GM18909 (cell line): ENCODE measurements around the gene FTCD.
"Not testable (repeated sequence)": the region's sequence is repeated elsewhere in the genome, so short reads cannot be mapped to it uniquely, and the experiment has no call there.

Source experiments
- ATAC-seq: cut with Tn5 transposase; IDR thresholded peaks from one replicate; pipeline ENCODE4 v1.9.1; 2021; ENCODE audit warnings: mild to moderate bottlenecking; ENCODE audit not compliant: unreplicated experiment, poor library complexity

FTCD gene

DNA sequence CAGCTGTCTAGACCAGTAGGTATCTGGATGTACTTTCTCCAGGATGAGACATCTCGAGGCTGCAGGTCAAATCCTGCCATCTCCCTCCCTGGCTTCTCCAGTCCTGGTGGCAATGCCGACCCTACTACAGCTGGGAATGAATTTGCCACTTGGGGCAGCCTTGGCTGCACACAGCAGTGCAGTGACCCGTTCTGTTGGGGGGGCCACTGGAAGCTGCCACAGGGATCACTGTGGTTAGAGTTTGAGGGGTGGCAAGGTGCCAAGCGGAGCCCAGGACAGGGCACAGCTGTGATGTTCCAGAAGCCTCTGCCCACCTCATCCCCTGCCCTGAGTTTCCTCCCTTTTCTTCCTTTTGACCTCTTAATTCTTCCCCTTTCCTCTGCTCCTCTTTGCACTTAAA, 40.4 kb downstream of the FTCD start:
- no peak for ATAC-seq

DNA sequence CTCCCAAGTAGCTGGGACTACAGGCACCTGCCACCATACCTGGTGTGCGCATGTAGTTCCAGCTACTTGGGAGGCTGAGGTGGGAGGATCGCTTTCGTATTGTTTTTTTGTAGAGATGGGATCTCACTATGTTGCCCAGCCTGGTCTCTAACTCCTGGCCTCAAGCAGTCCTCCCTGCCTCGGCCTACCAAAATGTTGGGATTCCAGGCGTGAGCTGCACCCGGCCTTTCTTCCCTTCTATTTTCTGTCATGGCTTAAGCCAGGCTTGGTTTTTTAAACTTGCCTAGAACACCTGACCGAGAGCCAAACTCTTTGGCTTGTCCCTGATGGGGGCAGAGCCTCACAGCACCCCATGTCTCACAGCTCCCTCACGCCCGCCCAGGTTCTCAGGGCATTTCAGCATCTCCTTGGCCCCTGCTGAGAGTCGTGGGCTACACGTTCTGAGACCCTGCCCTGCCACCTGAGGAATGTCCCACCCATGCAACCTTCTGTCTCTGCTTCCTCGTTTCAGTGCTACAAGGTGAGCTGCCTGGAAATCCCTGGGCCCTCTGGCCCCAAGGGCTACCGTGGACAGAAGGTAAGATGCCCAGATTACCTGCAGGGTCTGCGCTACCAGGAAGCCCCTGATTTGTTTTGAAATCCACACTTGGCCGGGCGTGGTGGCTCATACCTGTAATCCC, 41.7 kb downstream of the FTCD start:
- no peak for ATAC-seq

DNA sequence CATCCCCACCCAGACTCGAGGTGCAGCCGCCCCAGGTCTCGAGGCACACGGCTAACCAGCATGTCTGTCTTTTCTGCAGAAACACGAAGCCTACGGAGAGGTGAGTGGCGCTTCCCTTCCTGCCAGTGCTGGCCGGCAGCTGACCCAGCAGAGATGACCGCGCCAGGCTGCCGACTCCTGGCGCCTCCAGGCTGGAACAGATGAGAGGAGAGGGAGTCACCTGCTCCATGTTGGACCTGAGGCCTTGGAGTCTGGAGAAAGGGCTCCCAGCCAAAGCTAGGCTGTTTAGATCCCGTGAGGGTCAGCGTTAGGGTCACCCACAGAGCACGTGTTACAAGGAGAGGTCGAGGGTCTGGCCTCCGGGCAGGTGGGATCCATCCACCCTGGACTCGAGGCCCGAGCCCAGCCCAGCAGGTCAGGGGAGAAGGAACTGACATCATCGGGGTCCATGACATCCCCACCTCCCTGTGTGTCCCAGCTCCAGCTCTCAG, 42.6 kb downstream of the FTCD start:
- ATAC-seq, result no peak

DNA sequence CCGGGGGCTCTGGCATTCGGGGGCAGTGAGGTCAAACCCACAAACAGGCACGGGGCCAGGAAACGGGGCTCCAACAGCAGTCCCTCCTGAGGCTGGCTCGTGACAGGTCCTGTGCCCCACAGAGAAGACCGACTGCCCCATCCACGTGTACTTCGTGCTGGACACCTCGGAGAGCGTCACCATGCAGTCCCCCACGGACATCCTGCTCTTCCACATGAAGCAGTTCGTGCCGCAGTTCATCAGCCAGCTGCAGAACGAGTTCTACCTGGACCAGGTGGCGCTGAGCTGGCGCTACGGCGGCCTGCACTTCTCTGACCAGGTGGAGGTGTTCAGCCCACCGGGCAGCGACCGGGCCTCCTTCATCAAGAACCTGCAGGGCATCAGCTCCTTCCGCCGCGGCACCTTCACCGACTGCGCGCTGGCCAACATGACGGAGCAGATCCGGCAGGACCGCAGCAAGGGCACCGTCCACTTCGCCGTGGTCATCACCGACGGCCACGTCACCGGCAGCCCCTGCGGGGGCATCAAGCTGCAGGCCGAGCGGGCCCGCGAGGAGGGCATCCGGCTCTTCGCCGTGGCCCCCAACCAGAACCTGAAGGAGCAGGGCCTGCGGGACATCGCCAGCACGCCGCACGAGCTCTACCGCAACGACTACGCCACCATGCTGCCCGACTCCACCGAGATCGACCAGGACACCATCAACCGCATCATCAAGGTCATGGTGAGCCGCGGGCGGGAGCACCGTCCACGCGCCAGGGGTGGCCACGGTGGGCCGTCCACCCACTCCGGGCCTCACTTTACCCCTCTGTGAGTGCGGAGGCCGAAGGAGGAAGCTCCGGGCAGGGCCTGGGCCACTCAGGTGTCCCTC, 43.3 kb downstream of the FTCD start:
- no peak for ATAC-seq

DNA sequence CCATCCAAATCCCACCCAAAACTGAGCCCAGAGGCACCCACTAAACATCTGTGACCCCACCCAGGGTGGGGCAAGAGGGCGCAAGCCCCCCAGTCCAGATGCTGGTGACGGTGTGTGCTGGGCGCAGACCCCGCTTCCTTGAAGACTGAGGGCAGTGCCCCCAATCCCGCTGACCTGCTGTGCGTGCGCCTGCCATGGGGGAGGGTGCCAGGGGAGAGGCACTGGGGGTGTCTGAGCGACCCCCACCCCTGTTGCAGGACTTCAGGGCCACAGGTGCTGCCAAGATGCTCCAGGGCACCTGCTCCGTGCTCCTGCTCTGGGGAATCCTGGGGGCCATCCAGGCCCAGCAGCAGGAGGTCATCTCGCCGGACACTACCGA, 44.2 kb downstream of the FTCD start:
- no peak for ATAC-seq

DNA sequence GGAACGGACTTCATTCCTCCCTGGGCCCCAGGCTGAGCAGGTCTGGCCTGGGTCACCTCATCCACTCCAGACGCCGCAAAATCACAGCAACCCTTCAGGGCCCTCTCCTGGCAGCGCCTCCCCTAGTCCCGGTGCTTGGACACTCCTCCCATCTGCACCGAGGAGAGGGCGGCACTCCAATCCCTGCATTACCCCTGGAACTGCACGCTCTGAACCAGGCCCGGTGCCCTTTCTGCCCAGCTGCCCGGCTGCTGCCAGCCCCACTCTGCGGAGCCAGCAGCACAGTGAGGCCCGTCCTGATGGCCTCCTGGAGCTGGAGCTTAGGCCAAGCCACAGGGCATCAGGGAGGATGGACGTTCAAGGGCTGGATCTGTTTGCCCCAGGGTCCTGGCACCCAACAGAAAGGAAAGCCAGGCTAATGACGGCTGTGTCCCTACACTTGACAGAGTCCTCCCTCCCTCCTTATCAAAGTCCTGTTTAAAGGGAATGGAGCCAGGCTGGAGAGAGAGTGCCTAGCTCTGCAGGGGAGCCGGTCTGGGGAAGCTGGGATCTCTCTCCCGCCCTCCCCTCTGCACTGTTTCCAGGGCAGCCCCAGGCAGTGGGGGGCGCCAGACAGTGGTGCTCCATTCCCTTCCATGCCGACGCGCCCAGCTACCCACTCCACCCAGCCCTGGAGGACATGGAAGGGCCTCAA, 44.7 kb downstream of the FTCD start:
- no peak for ATAC-seq

DNA sequence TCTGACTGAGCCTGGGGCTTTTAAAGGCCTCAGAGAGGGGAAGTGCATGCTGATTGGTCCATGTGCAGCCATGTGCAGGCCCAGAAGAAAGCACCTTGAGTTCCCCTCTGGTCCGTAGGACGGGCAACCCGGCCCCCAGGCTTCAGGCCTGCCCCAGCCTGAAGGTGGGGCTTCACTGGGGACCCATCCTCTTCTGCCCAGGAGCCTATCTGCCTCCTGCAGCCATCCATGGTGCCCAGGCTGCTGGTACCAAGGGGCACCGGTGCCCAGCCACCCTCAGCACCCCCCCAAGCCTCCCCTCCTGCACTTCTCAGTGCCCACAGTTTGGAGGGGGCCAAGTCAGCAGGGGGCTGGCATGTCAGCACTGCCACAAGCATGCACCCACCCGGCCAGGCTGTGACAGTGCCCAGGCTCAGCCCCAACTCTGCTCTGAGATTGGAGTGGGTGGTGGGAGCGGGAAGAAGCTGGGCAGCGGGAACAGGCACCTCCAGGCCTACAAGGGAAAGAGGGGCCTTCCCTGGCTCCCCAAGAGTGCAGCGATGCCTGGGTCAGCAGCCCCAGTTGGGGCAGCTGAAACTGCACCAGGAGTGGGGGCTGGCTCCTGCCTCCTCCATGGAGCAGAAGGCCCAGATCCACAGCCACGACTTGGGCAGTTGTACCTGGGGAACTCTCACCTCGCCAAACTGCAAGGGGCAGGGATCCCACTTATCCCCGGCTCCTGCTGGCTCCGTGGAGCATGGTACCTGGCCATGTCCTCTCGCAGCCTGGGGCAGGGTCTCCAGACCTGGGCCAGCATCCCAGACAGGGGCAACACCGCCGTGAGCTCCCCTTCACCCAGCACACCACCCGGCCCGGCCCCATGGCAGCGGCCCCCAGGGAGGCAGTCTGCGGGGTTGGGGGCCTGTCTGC, 45.8 kb downstream of the FTCD start:
- no peak for ATAC-seq

DNA sequence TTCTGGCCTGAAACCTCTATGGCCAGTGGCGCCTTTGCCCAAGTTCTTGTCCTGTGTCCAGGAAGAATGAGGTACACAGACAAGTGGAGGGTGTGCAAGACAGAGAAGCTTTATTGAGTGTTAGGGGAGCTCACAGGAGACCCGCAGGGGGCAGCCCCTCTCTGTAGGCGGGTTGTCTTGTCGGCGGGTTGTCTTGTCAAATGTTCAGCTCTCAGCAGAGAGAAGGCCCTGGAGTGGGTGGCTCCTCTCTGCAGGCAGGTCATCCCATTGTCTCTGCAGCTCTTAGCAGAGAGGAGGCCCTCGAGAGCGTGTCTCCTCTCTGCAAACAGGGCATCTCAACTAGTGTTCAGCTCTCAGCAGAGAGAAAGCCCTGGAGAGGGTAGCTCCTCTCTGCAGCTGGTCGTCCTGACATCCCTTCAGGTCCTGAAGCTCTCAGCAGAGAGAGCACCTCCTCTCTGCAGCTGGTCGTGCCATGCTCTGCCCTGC, 46.5 kb downstream of the FTCD start:
- ATAC-seq, result no peak

DNA sequence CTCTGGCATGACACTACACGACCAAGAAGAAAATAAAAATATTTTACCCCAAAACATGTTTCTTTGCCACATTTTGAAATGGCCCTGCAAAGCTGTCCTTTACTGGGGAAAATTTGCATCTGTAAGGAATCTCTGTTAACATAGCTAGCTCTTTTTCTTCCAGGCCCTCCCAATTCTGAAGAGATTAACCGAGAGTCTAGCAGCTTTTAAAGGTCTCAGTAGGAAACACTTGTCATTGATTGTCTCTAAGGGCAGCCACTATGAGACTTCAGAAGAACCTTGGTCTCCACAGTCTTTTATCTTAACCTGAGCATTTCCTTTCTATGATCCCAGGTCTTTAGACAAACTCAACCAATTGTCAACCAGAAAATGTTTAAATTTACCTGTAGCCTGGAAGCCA, 48.0 kb downstream of the FTCD start:
- not testable (repeated sequence) for ATAC-seq

DNA sequence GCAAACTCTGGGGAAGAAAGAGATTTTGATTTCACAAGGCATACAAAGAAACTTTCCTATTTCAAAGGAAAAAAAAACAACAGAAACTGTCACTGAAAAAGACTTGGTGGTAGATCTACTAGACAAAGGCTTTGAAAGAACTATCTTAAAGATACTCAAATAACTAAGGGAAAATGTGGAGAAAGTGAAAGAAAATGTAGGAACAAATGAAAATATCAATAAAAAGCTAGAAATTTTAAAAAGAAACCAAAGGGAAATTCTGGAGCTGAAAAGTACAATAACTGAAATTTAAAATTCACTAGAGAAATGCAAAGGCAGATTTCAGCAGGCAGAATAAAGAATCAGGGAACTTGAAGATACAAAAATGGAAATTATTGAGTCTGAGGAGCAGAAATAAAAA, 51.3 kb downstream of the FTCD start:
- no peak for ATAC-seq

DNA sequence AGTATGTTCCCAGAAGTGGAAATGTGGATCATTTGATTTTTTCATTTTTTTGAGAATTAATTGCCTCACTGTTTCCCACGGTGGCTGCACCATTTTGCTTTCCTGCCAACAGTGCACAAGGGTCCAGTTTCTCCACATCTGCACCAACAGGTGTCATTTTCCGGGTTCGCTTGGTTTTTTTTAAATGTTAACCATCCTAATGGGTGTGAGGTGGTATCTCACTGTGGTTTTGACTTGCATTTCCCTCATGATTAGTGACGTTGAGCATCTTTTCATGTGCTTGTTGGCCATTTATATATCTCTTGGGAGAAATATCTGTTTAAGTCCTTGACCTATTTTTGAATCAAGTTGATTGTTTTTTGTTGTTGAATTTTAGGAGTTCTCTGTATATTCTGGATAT, 54.5 kb downstream of the FTCD start:
- ATAC-seq, result no peak

DNA sequence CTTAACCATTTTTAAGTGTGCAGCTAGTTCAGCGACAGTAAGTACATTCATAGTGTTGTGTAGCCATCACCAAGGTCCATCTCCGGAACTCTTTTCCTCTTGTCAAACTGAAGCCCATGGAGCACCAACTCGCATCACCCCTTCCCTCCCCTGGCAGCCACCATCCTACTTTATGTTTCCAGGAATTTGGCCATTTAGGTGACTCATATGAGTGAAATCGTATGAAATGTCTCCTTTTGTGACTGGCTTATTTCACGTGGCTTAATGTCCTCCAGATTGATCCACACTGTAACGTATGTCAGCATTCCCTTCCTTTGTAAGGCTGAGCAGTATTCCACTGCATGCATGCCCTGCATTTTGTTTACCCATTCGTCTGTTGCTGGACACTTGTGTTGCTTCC, 55.0 kb downstream of the FTCD start:
- no peak for ATAC-seq

DNA sequence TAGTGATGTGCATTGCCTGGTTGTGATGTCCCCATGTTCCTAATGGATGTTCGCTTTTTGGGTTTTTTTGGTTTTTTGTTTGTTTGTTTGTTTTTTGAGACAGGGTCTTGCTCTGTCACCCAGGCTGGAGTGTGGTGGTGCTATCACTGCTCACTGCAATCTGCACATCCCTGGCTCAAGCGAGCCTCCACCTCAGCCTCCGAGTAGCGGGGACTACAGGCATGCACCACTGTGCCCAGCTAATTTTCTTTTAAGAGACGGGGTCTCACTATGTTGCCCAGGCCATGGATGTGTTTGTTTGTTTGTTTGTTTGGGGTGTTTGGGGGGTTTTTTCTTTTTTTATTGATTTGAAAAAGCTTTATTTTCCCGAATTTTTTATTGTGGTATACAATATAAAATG, 55.4 kb downstream of the FTCD start:
- ATAC-seq, result no peak

DNA sequence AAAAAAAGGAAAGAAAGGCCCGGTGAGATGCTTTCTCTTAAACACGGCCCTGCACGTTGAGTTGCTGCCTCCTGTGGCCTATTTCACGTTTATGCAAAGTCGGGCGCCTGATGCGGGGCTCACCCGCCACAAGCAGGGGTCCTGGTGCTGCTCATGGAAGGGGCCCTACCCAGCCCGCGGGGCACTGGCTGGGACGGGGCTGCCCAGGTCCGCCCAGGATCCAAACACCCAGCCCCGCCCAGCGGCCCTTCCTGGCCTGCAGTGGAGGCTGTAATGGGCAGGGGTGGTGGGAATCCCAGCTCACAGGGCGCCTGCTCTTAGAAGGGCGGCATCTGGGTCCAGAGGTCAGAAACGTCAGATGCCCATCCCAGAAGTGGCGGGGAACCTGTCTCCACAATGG, 55.9 kb downstream of the FTCD start:
- ATAC-seq, result no peak

DNA sequence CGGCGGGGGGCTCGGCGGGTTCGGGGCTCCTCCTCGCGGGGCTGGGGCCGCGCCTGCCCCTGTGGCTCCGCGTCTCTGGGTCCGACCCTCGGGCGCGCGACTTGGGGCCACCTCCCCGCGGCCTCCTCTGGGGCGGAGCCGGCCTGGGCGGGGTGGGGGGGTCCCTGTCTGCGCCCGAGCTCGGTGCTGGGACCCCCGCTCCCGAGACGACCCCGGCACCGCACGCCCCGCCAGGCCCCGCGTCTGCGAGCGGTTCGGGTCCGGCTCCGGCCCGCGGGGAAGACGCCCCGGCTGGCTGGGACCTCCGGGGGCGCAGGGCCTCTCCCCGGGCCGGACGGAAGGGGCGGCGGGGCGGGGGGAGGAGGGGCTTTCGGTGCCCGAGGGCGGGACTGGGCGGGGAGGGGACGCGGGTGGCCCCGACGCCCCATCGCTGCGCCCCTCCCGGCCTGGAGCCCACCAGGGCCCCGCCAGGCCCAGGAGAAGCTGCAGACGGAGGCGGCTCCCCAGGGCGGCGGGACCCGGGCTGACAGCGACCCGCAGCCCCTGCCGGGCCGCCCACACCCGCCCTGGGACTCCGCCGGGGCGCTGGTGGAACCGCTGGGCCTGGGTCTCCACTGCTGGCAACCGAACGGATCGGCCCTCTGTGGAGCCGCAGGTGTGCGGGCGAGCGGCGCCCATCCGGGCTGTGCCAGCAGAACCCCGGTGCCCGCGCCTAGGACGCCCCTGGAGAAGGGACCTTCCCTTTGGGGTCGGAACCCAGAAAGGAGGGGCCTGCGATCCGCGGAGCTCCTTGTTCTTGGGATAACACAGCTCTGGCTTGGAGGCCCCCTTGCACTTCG, 56.9 kb downstream of the FTCD start:
- ATAC-seq, result no peak

DNA sequence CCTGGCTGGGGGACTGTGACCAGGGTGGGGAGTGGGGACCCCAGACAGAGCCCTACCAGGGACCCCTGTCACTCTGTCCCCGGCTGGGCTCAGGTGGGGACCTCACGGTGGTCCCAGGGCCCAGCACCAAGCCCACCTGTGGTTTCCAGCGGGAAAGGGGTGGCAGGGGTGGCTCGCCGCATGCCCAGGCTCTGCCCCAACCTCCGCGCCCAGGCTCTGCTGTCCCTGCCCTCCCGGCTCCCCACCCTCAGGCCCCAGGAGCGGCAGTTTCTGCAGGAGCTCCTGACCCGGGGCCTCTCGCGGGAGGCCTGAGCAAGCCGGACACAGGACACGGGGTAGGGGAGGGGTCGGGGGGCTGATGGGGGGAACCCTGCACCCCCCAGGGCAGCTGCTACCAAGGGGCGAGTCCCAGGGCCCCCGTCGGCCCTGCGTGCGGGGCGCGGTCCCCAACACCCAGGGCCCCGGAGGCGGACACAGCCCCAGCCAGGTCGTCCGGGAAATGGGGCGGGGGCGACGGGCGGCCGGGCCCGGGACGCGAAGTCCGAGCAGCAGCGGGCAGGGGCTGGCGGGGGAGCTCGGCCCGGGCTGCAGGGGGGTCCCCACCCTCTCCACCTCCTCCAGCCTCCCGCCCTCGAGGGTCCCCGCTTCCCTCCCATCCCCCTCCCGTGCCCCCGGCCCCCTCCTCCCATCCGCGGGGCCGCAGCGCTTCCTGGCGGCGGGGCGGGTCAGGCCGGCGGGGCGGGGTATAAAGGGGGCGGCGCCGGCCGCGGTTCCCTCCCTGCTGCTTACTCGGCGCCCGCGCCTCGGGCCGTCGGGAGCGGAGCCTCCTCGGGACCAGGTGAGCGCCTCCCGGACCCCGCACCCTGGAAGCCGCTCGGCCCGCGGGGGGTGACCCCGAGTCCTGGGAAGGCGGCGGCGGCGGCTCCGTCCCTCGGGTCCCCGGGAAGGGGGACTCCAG, 57.8 kb downstream of the FTCD start, which contains the start of gene COL6A2:
Gene COL6A2 (plus strand): TSS at position 777 of the 958 bp plus-strand sequence.
- no peak for ATAC-seq

DNA sequence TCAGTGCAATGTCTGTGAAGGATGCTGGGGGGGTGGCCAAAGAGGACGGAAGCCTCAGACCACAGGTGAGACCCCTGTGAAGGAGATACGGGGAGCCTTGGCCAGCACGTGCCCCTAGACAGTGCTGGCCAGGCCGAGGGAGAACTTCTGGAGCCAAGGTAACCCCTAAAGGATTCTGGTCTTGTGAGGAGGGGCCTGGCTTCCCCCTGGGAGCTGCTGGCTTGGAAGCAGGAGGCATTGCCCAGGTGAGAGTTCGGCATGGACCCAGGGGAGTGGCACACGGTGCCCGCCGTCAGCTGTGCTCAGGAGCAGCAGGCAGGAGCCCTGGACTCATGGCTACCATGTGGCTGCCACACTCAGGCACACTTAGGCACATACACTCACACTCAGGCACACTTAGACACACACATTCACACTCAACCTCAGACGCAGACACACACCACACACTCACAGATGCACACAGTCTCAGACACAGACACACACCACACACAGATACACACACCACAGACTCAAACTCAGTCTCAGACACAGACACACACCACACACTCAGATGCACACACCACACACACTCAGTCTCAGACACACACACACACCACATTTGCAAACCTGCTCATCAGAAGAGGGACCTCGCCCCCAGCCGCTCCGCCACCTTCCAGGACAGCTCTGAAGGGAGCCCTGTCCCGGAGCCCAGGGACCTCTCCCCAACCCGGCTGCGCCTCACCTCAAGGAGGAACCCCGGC, 58.6 kb downstream of the FTCD start:
- no peak for ATAC-seq
